ENCODE data around the gene PCBP2.
A peak's percentile ranks its signal among the peaks of the same experiment; 100 is the strongest.
"Not testable (repeated sequence)": the region's sequence is repeated elsewhere in the genome, so short reads cannot be mapped to it uniquely, and the experiment has no call there.

PCBP2 gene

GRCh38 chr12:53441040-53441833 lies 10.7 kb upstream of the PCBP2 start, which contains the start of gene PRR13:
Gene PRR13 (plus strand): TSS chr12:53441734. CDS start chr12:53442715, 981 bp downstream.
- peak; percentile 48 to 99 (median 95) for DNase-seq

- no peak for DNase-seq
These were observed 7.9 kb upstream of the PCBP2 start for GRCh38 chr12:53443955-53444354.

- not testable (repeated sequence) for DNase-seq
These were observed 7.1 kb upstream of the PCBP2 start for GRCh38 chr12:53444593-53445325.

GRCh38 chr12:53450936-53451335 lies 966 bp upstream of the PCBP2 start:
- DNase-seq: no peak

- peak; percentile 56 to 93 (median 81) for DNase-seq
These were observed 516 bp downstream of the PCBP2 start for GRCh38 chr12:53452159-53453077.

GRCh38 chr12:53453953-53454640 lies 2.2 kb downstream of the PCBP2 start:
- no peak for DNase-seq

- no peak for DNase-seq
These were observed 2.8 kb downstream of the PCBP2 start for GRCh38 chr12:53454707-53455106.

- DNase-seq: no peak
These were observed 4.9 kb downstream of the PCBP2 start for GRCh38 chr12:53456654-53457366.

- DNase-seq: no peak
These were observed 7.2 kb downstream of the PCBP2 start for GRCh38 chr12:53459097-53459496.

- DNase-seq: no peak
These were observed 9.2 kb downstream of the PCBP2 start for GRCh38 chr12:53461059-53461458.

GRCh38 chr12:53461591-53461990 lies 9.7 kb downstream of the PCBP2 start:
- DNase-seq: no peak

- no peak for DNase-seq
These were observed 11.0 kb downstream of the PCBP2 start for GRCh38 chr12:53462935-53463334.

GRCh38 chr12:53463802-53464560 lies 12.1 kb downstream of the PCBP2 start:
- no peak for DNase-seq

GRCh38 chr12:53464685-53465418 lies 12.9 kb downstream of the PCBP2 start:
- no peak for DNase-seq

- DNase-seq: no peak
These were observed 13.8 kb downstream of the PCBP2 start for GRCh38 chr12:53465679-53466078.

GRCh38 chr12:53466640-53467039 lies 14.7 kb downstream of the PCBP2 start:
- no peak for DNase-seq

- DNase-seq: no peak
These were observed 15.2 kb downstream of the PCBP2 start for GRCh38 chr12:53467082-53467481.

- DNase-seq: no peak
These were observed 16.0 kb downstream of the PCBP2 start for GRCh38 chr12:53467880-53468279.

- DNase-seq: no peak
These were observed 16.4 kb downstream of the PCBP2 start for GRCh38 chr12:53468282-53468681.
